Mucosa of rectum (tissue), 2 donors: ENCODE results near the gene PI4KB.

Experiments
- H3K27ac ChIP-seq, 2 donors: one replicate each; pipeline ENCODE4 v1.7.0; 2013; ENCODE audit warnings: inconsistent platforms in 2 of 2, low read depth in 2 of 2, low read length in 2 of 2
- H3K27me3 ChIP-seq, 2 donors: one replicate each; pipeline ENCODE4 v1.7.0; 2013; ENCODE audit warnings: low read length in 2 of 2; ENCODE audit not compliant: control insufficient read depth in 2 of 2, insufficient read depth in 2 of 2
- H3K36me3 ChIP-seq, 2 donors: one replicate each; pipeline ENCODE4 v1.7.0; 2013; ENCODE audit warnings: low read length in 2 of 2; ENCODE audit not compliant: control insufficient read depth in 2 of 2, insufficient read depth in 2 of 2
- H3K4me1 ChIP-seq, 2 donors: one replicate each; pipeline ENCODE4 v1.7.0; 2013; ENCODE audit warnings: low read length in 2 of 2, mild to moderate bottlenecking in 1 of 2; ENCODE audit not compliant: control insufficient read depth in 2 of 2, insufficient read depth in 2 of 2
- H3K4me3 ChIP-seq, 2 donors: one replicate each; pipeline ENCODE4 v1.7.0; 2013; ENCODE audit warnings: low read length in 2 of 2
- H3K9ac ChIP-seq, 2 donors: one replicate each; pipeline ENCODE4 v1.7.0; 2013; ENCODE audit warnings: low read length in 2 of 2, low read depth in 1 of 2, mild to moderate bottlenecking in 1 of 2
- H3K9me3 ChIP-seq, 2 donors: one replicate each; pipeline ENCODE4 v1.7.0; 2013; ENCODE audit warnings: low read length in 2 of 2; ENCODE audit not compliant: control insufficient read depth in 2 of 2
- donor health status: healthy.
- donor health status: Normal muscosa, but diverticular disease.

PI4KB gene

GRCh38 chr1:151312411-151312810 lies 14.8 kb downstream of the PI4KB start:
- no peak overlapping the region for H3K4me3 ChIP-seq
- H3K9ac ChIP-seq: no peak overlapping the region
- H3K9me3 ChIP-seq: no peaks in the 10 kb centered on the region
- H3K4me1 ChIP-seq: peaks cover 0 to 14% of the 10 kb centered on the region in 2 donors
- peaks cover 64 to 66% of the 10 kb centered on the region in 2 donors for H3K36me3 ChIP-seq
- peak overlapping the region; percentile 63 to 65 for H3K27ac ChIP-seq
- H3K27me3 ChIP-seq: no peaks in the 10 kb centered on the region

GRCh38 chr1:151311589-151312331 lies 15.5 kb downstream of the PI4KB start:
- H3K36me3 ChIP-seq: peaks cover 67 to 71% of the 10 kb centered on the region in 2 donors
- H3K27me3 ChIP-seq: no peaks in the 10 kb centered on the region
- H3K9me3 ChIP-seq: no peaks in the 10 kb centered on the region
- peaks cover 0 to 14% of the 10 kb centered on the region in 2 donors for H3K4me1 ChIP-seq
- H3K9ac ChIP-seq: peak overlapping the region in 1 of 2 donors; percentile 27
- H3K27ac ChIP-seq: peak overlapping the region; percentile 63 to 65
- no peak overlapping the region for H3K4me3 ChIP-seq

- Histone ChIP-seq H3K27ac (peak overlapping the region; percentile 28 to 65), H3K36me3 (peaks cover 70 to 74% of the 10 kb centered on the region in 2 donors), H3K4me1 (peaks cover 0 to 14% of the 10 kb centered on the region in 2 donors), H3K9ac (no peak overlapping the region), H3K4me3 (no peak overlapping the region), H3K27me3 (no peaks in the 10 kb centered on the region), H3K9me3 (no peaks in the 10 kb centered on the region)
These were observed 16.2 kb downstream of the PI4KB start for GRCh38 chr1:151311011-151311410.

GRCh38 chr1:151309811-151310323 lies 17.3 kb downstream of the PI4KB start:
- Histone ChIP-seq H3K27ac (peak overlapping the region in 1 of 2 donors; percentile 27), H3K9ac (no peak overlapping the region), H3K27me3 (no peaks in the 10 kb centered on the region), H3K4me1 (peaks cover 0 to 14% of the 10 kb centered on the region in 2 donors), H3K36me3 (peaks cover 72 to 75% of the 10 kb centered on the region in 2 donors), H3K4me3 (no peak overlapping the region), H3K9me3 (no peaks in the 10 kb centered on the region)

GRCh38 chr1:151294742-151295462 lies 32.3 kb downstream of the PI4KB start:
- Histone ChIP-seq H3K27ac (no peak overlapping the region), H3K36me3 (peaks cover 70 to 90% of the 10 kb centered on the region in 2 donors), H3K9me3 (no peaks in the 10 kb centered on the region), H3K4me1 (no peaks in the 10 kb centered on the region), H3K4me3 (no peak overlapping the region), H3K27me3 (no peaks in the 10 kb centered on the region), H3K9ac (no peak overlapping the region)

GRCh38 chr1:151293093-151293492 lies 34.1 kb downstream of the PI4KB start:
- no peaks in the 10 kb centered on the region for H3K27me3 ChIP-seq
- H3K27ac ChIP-seq: no peak overlapping the region
- no peak overlapping the region for H3K9ac ChIP-seq
- no peak overlapping the region for H3K4me3 ChIP-seq
- H3K4me1 ChIP-seq: no peaks in the 10 kb centered on the region
- H3K36me3 ChIP-seq: peaks cover 73 to 89% of the 10 kb centered on the region in 2 donors
- no peaks in the 10 kb centered on the region for H3K9me3 ChIP-seq

- no peaks in the 10 kb centered on the region for H3K4me1 ChIP-seq
- H3K9me3 ChIP-seq: no peaks in the 10 kb centered on the region
- H3K36me3 ChIP-seq: peaks cover 74 to 91% of the 10 kb centered on the region in 2 donors
- H3K27ac ChIP-seq: no peak overlapping the region
- no peak overlapping the region for H3K9ac ChIP-seq
- H3K4me3 ChIP-seq: no peak overlapping the region
- no peaks in the 10 kb centered on the region for H3K27me3 ChIP-seq
These were observed 34.8 kb downstream of the PI4KB start for GRCh38 chr1:151292207-151293030.

GRCh38 chr1:151290709-151291303 lies 36.4 kb downstream of the PI4KB start:
- Histone ChIP-seq H3K9me3 (no peaks in the 10 kb centered on the region), H3K4me1 (no peaks in the 10 kb centered on the region), H3K9ac (no peak overlapping the region), H3K27ac (no peak overlapping the region), H3K27me3 (no peaks in the 10 kb centered on the region), H3K4me3 (no peak overlapping the region), H3K36me3 (peaks cover 82 to 95% of the 10 kb centered on the region in 2 donors)

- H3K4me3 ChIP-seq: no peak overlapping the region
- no peaks in the 10 kb centered on the region for H3K9me3 ChIP-seq
- H3K27ac ChIP-seq: no peak overlapping the region
- no peaks in the 10 kb centered on the region for H3K27me3 ChIP-seq
- H3K4me1 ChIP-seq: no peaks in the 10 kb centered on the region
- H3K36me3 ChIP-seq: peaks cover 76 to 89% of the 10 kb centered on the region in 2 donors
- no peak overlapping the region for H3K9ac ChIP-seq
These were observed 37.1 kb downstream of the PI4KB start for GRCh38 chr1:151289991-151290708.
